HEK293 (cell line): Measurements from ENCODE around the gene ZBED6.

ENCODE experiments used
- CTCF ChIA-PET: fragments of 350-600 bp; formaldehyde crosslinking; extraction: SDS; loops from one replicate; lab custom pipeline; 2021; ENCODE audit warnings: antibody characterized with exemption; lab: Yijun Ruan, JAX
- POLR2A ChIA-PET: fragments of 300-600 bp; formaldehyde crosslinking; extraction: SDS; loops from one replicate; lab custom pipeline; 2020; ENCODE audit warnings: antibody characterized with exemption, inconsistent platforms; lab: Yijun Ruan, JAX
- H3K27ac ChIP-seq: fragments of 200-500 bp; sonication (Bioruptor generic); 2 replicates; pipeline ENCODE4 v1.5.1; 2014; ENCODE audit warnings: low read depth, low read length, control low read depth, inconsistent platforms; ENCODE audit errors: extremely low read depth
- H3K36me3 ChIP-seq, 2 experiments: fragments of 200-500 bp in 1 of 2; sonication (Bioruptor generic) in 1 of 2; 1 replicate in 1 of 2; 2 replicates in 1 of 2; pipeline ENCODE4 v1.5.1; 2014 to 2017; ENCODE audit warnings: inconsistent platforms in 2 of 2, low read length in 2 of 2; ENCODE audit not compliant: control insufficient read depth in 2 of 2, insufficient read depth in 1 of 2
- H3K4me1 ChIP-seq: fragments of 200-500 bp; sonication (Bioruptor generic); 2 replicates; pipeline ENCODE4 v1.5.1; 2014; ENCODE audit warnings: mild to moderate bottlenecking, low read length, inconsistent platforms; ENCODE audit not compliant: control insufficient read depth, insufficient read depth
- H3K4me3 ChIP-seq: 2 replicates; pipeline ENCODE4 v1.5.1; 2011; ENCODE audit warnings: low read depth, mild to moderate bottlenecking, control low read depth, low read length, moderate library complexity
- H3K9me3 ChIP-seq: fragments of 200-500 bp; sonication (Bioruptor generic); 2 replicates; pipeline ENCODE4 v1.5.1; 2014; ENCODE audit warnings: low read depth, low read length, inconsistent platforms; ENCODE audit not compliant: control insufficient read depth, insufficient read depth
- GLIS1 ChIP-seq: fragments of 450-650 bp; formaldehyde crosslinking; IDR thresholded peaks from 2 replicates; pipeline ENCODE4 v1.5.1; 2016; ENCODE audit warnings: missing biosample characterization, missing genetic modification characterization
- GLIS2 ChIP-seq: fragments of 450-650 bp; formaldehyde crosslinking; IDR thresholded peaks from 2 replicates; pipeline ENCODE4 v1.5.1; 2016; ENCODE audit warnings: missing biosample characterization, missing genetic modification characterization
- HOXD13 ChIP-seq: sonication (generic); formaldehyde crosslinking; IDR thresholded peaks from 2 replicates; pipeline ENCODE4 v1.8.0; 2022; ENCODE audit warnings: missing genetic modification reagents, borderline replicate concordance
- KLF1 ChIP-seq: fragments of 450-650 bp; formaldehyde crosslinking; IDR thresholded peaks from 2 replicates; pipeline ENCODE4 v1.5.1; 2016; ENCODE audit warnings: missing biosample characterization, missing genetic modification characterization
- KLF16 ChIP-seq: fragments of 450-650 bp; formaldehyde crosslinking; IDR thresholded peaks from 2 replicates; pipeline ENCODE4 v1.5.1; 2017; ENCODE audit warnings: missing biosample characterization, missing genetic modification characterization
- ZBTB17 ChIP-seq: fragments of 450-650 bp; formaldehyde crosslinking; IDR thresholded peaks from 2 replicates; pipeline ENCODE4 v1.5.1; 2016; ENCODE audit warnings: missing biosample characterization, missing genetic modification characterization
- ZIC2 ChIP-seq: fragments of 450-650 bp; formaldehyde crosslinking; IDR thresholded peaks from 2 replicates; pipeline ENCODE4 v1.5.1; 2016; ENCODE audit warnings: missing biosample characterization, missing genetic modification characterization
- ZNF133 ChIP-seq: fragments of 450-650 bp; formaldehyde crosslinking; IDR thresholded peaks from 2 replicates; pipeline ENCODE4 v1.5.1; 2016; ENCODE audit warnings: missing biosample characterization, missing genetic modification characterization
- ZNF146 ChIP-seq: fragments of 450-650 bp; formaldehyde crosslinking; IDR thresholded peaks from 2 replicates; pipeline ENCODE4 v1.5.1; 2016; ENCODE audit warnings: missing biosample characterization, missing genetic modification characterization
- ZNF16 ChIP-seq: fragments of 450-650 bp; formaldehyde crosslinking; IDR thresholded peaks from 2 replicates; pipeline ENCODE4 v1.5.1; 2016; ENCODE audit warnings: low read depth, missing biosample characterization, missing genetic modification characterization
- ZNF169 ChIP-seq: fragments of 450-650 bp; formaldehyde crosslinking; IDR thresholded peaks from 2 replicates; pipeline ENCODE4 v1.5.1; 2016; ENCODE audit warnings: missing biosample characterization, missing genetic modification characterization
- ZNF174 ChIP-seq: fragments of 450-650 bp; formaldehyde crosslinking; IDR thresholded peaks from 2 replicates; pipeline ENCODE4 v1.5.0; 2017; ENCODE audit warnings: missing biosample characterization, mild to moderate bottlenecking, missing genetic modification characterization
- ZNF274 ChIP-seq, 2 experiments: fragments of 200-500 bp in 1 of 2; fragments of 450-650 bp in 1 of 2; sonication (Bioruptor generic) in 1 of 2; formaldehyde crosslinking in 1 of 2; IDR thresholded peaks; 2 replicates each; pipeline versions ENCODE4 v1.5.1 to v1.6.1; 2014 to 2016; ENCODE audit warnings: borderline replicate concordance in 1 of 2, inconsistent platforms in 1 of 2, low read length in 1 of 2, missing biosample characterization in 1 of 2, missing genetic modification characterization in 1 of 2
- ZNF311 ChIP-seq: fragments of 450-650 bp; formaldehyde crosslinking; IDR thresholded peaks from 2 replicates; pipeline ENCODE4 v1.5.1; 2017; ENCODE audit warnings: missing biosample characterization, missing genetic modification characterization, borderline replicate concordance
- ZNF37A ChIP-seq: fragments of 450-650 bp; IDR thresholded peaks from 2 replicates; pipeline ENCODE4 v1.5.1; 2018; ENCODE audit warnings: missing biosample characterization, missing genetic modification characterization
- ZNF398 ChIP-seq: fragments of 450-650 bp; formaldehyde crosslinking; IDR thresholded peaks from 2 replicates; pipeline ENCODE4 v1.5.1; 2017; ENCODE audit warnings: missing biosample characterization, missing genetic modification characterization
- ZNF510 ChIP-seq: fragments of 450-650 bp; formaldehyde crosslinking; IDR thresholded peaks from 2 replicates; pipeline ENCODE4 v1.5.1; 2018; ENCODE audit warnings: mild to moderate bottlenecking, missing genetic modification characterization, missing biosample characterization; ENCODE audit not compliant: insufficient replicate concordance
- ZNF529 ChIP-seq: fragments of 450-650 bp; formaldehyde crosslinking; IDR thresholded peaks from 2 replicates; pipeline ENCODE4 v1.5.1; 2017; ENCODE audit warnings: missing genetic modification characterization, missing biosample characterization; ENCODE audit not compliant: insufficient replicate concordance
- ZNF580 ChIP-seq: fragments of 450-650 bp; formaldehyde crosslinking; IDR thresholded peaks from 2 replicates; pipeline ENCODE4 v1.5.1; 2016; ENCODE audit warnings: missing biosample characterization, missing genetic modification characterization
- ZNF585B ChIP-seq: fragments of 450-650 bp; formaldehyde crosslinking; IDR thresholded peaks from 2 replicates; pipeline ENCODE4 v1.5.1; 2016; ENCODE audit warnings: missing biosample characterization, missing genetic modification characterization
- ZNF610 ChIP-seq: fragments of 450-650 bp; formaldehyde crosslinking; IDR thresholded peaks from 2 replicates; pipeline ENCODE4 v1.5.1; 2016; ENCODE audit warnings: missing biosample characterization, missing genetic modification characterization, borderline replicate concordance
- ZNF701 ChIP-seq: fragments of 450-650 bp; formaldehyde crosslinking; IDR thresholded peaks from 2 replicates; pipeline ENCODE4 v1.5.1; 2016; ENCODE audit warnings: missing biosample characterization, missing genetic modification characterization
- ZNF792 ChIP-seq: fragments of 450-650 bp; formaldehyde crosslinking; IDR thresholded peaks from 2 replicates; pipeline ENCODE4 v1.5.1; 2016; ENCODE audit warnings: missing biosample characterization, missing genetic modification characterization
- ZSCAN23 ChIP-seq: fragments of 450-650 bp; formaldehyde crosslinking; IDR thresholded peaks from 2 replicates; pipeline ENCODE4 v1.5.1; 2016; ENCODE audit warnings: missing biosample characterization, missing genetic modification characterization
- ZSCAN4 ChIP-seq: fragments of 450-650 bp; formaldehyde crosslinking; IDR thresholded peaks from 2 replicates; pipeline ENCODE4 v1.5.1; 2017; ENCODE audit warnings: missing biosample characterization, missing genetic modification characterization
- TF ChIP-seq, protein P1 (sequence below): fragments of 450-650 bp; formaldehyde crosslinking; IDR thresholded peaks from 2 replicates; pipeline ENCODE4 v1.5.1; 2017; ENCODE audit warnings: missing biosample characterization, missing genetic modification characterization
- TF ChIP-seq, protein P2 (sequence below): fragments of 450-650 bp; formaldehyde crosslinking; IDR thresholded peaks from 2 replicates; pipeline ENCODE4 v1.5.1; 2016; ENCODE audit warnings: missing biosample characterization, missing genetic modification characterization
- TF ChIP-seq, protein P3 (sequence below): fragments of 450-650 bp; formaldehyde crosslinking; IDR thresholded peaks from 2 replicates; pipeline ENCODE4 v1.5.1; 2016; ENCODE audit warnings: missing biosample characterization, missing genetic modification characterization

Gene ZBED6

GRCh38 chr1:203781962-203782361 lies 13.5 kb upstream of the ZBED6 start:
- no peak for TF ChIP-seq HOXD13
- no peak for TF ChIP-seq ZNF585B (tag by site-specific recombination)
- TF ChIP-seq ZNF529 = no peak
- TF ChIP-seq ZNF610 (tag by site-specific recombination) = no peak
- no peak for TF ChIP-seq ZNF274 (IDR thresholded peaks at IDR 0.05; ENCODE audit: low read length)
- TF ChIP-seq ZNF274 (tag by site-specific recombination; IDR thresholded peaks at IDR 0.05; ENCODE audit: borderline replicate concordance) = no peak
- no peak for TF ChIP-seq ZNF792 (tag by site-specific recombination)
- TF ChIP-seq KLF16 (tag by site-specific recombination) = no peak
- no peak for TF ChIP-seq ZNF174
- TF ChIP-seq ZIC2 (tag by site-specific recombination) = no peak
- TF ChIP-seq, protein P1, sequence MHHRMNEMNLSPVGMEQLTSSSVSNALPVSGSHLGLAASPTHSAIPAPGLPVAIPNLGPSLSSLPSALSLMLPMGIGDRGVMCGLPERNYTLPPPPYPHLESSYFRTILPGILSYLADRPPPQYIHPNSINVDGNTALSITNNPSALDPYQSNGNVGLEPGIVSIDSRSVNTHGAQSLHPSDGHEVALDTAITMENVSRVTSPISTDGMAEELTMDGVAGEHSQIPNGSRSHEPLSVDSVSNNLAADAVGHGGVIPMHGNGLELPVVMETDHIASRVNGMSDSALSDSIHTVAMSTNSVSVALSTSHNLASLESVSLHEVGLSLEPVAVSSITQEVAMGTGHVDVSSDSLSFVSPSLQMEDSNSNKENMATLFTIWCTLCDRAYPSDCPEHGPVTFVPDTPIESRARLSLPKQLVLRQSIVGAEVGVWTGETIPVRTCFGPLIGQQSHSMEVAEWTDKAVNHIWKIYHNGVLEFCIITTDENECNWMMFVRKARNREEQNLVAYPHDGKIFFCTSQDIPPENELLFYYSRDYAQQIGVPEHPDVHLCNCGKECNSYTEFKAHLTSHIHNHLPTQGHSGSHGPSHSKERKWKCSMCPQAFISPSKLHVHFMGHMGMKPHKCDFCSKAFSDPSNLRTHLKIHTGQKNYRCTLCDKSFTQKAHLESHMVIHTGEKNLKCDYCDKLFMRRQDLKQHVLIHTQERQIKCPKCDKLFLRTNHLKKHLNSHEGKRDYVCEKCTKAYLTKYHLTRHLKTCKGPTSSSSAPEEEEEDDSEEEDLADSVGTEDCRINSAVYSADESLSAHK (tag by site-specific recombination) = no peak
- no peak for TF ChIP-seq ZNF580
- no peak for TF ChIP-seq ZNF398 (tag by site-specific recombination)
- no peak for TF ChIP-seq ZNF701
- Histone ChIP-seq H3K9me3 (no peaks in the 10 kb centered on the region), H3K27ac (no peak overlapping the region), H3K4me3 (no peak overlapping the region), H3K36me3 (no peaks in the 10 kb centered on the region), H3K4me1 (no peaks in the 10 kb centered on the region)
- POLR2A ChIA-PET = no interaction called here
- CTCF ChIA-PET = no interaction called here

DNA sequence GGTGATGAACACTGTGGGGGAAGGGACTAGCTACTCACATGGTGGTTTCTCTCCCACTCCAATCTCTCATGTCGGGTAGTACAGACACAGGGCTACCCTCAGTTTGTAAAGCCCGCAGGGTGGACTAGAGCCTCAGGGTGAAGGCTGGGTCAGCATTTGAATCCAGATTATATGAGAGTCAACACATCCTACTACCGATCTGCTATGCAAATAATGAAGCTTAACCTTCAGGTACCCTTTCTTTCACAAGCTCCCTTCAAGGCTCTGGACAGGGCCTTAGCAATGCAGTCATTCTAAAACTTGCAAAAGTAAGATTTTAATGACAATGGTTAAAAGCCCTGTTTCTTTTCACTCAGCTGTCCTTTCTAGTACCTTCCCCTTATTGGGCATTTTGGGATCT lies 5.5 kb upstream of the ZBED6 start:
- CTCF ChIA-PET = no interaction called here
- Histone ChIP-seq H3K27ac (no peak overlapping the region), H3K9me3 (no peaks in the 10 kb centered on the region), H3K36me3 (no peaks in the 10 kb centered on the region), H3K4me1 (no peaks in the 10 kb centered on the region), H3K4me3 (no peak overlapping the region)
- POLR2A ChIA-PET = no interaction called here
- TF ChIP-seq ZNF37A (tag by site-specific recombination) (no peak), GLIS2 (tag by site-specific recombination) (no peak), KLF1 (no peak), ZNF16 (tag by site-specific recombination) (no peak), ZNF169 (tag by site-specific recombination) (no peak), ZSCAN23 (tag by site-specific recombination) (no peak), ZSCAN4 (tag by site-specific recombination) (no peak), GLIS1 (tag by site-specific recombination) (no peak), ZNF311 (tag by site-specific recombination) (no peak), ZNF133 (tag by site-specific recombination) (no peak), ZNF510 (tag by site-specific recombination) (no peak), ZBTB17 (tag by site-specific recombination) (no peak), ZNF146 (no peak)
- TF ChIP-seq, protein P2, sequence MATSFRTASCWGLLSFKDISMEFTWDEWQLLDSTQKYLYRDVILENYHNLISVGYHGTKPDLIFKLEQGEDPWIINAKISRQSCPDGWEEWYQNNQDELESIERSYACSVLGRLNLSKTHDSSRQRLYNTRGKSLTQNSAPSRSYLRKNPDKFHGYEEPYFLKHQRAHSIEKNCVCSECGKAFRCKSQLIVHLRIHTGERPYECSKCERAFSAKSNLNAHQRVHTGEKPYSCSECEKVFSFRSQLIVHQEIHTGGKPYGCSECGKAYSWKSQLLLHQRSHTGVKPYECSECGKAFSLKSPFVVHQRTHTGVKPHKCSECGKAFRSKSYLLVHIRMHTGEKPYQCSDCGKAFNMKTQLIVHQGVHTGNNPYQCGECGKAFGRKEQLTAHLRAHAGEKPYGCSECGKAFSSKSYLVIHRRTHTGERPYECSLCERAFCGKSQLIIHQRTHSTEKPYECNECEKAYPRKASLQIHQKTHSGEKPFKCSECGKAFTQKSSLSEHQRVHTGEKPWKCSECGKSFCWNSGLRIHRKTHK (tag by site-specific recombination) = no peak
- TF ChIP-seq, protein P3, sequence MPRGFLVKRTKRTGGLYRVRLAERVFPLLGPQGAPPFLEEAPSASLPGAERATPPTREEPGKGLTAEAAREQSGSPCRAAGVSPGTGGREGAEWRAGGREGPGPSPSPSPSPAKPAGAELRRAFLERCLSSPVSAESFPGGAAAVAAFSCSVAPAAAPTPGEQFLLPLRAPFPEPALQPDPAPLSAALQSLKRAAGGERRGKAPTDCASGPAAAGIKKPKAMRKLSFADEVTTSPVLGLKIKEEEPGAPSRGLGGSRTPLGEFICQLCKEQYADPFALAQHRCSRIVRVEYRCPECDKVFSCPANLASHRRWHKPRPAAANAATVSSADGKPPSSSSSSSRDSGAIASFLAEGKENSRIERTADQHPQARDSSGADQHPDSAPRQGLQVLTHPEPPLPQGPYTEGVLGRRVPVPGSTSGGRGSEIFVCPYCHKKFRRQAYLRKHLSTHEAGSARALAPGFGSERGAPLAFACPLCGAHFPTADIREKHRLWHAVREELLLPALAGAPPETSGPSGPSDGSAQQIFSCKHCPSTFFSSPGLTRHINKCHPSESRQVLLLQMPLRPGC (tag by site-specific recombination) = no peak
